ENCODE data around the gene PRRG2.
A peak's percentile ranks its signal among the peaks of the same experiment; 100 is the strongest.

GRCh38 chr19:49554701-49555181, 26.4 kb upstream of the PRRG2 start:
- TF ChIP-seq POLR2AphosphoS5 (IDR thresholded peaks at IDR 0.05; ENCODE audit: borderline replicate concordance, low read depth, low read length) (0 out of 2 replicates have a peak, but pooled peaks have one; percentile 6), EZH2 (IDR thresholded peaks at IDR 0.05) (no peak), FOXP2 (optimal IDR thresholded peaks at IDR 0.05; ENCODE audit: control extremely low read depth, extremely low read length, insufficient read depth) (no peak)

Data from SK-N-MC (cell line).